ENCODE measurements around the gene ARID3C.
"Not testable (repeated sequence)": the region's sequence is repeated elsewhere in the genome, so short reads cannot be mapped to it uniquely, and the experiment has no call there.

The ARID3C gene

GRCh38 chr9:34651876-34652601 lies 23.2 kb upstream of the ARID3C start, which contains the start of gene IL11RA:
TSS of gene IL11RA (plus strand) at chr9:34652185. CDS start at chr9:34655218, 3,033 bp downstream.
- DNase-seq: no peak

GRCh38 chr9:34651321-34651720 lies 22.5 kb upstream of the ARID3C start:
- DNase-seq: no peak

GRCh38 chr9:34650816-34651215 lies 21.9 kb upstream of the ARID3C start:
- no peak for DNase-seq

- no peak for DNase-seq
Observed at GRCh38 chr9:34648673-34649072, 19.8 kb upstream of the ARID3C start.

- no peak for DNase-seq
Observed at GRCh38 chr9:34647651-34648050, 18.8 kb upstream of the ARID3C start.

- no peak for DNase-seq
Observed at GRCh38 chr9:34647084-34647403, 18.2 kb upstream of the ARID3C start.

GRCh38 chr9:34646211-34647083 lies 17.6 kb upstream of the ARID3C start, which contains the start of gene GALT:
TSS of gene GALT (plus strand) at chr9:34646675. CDS start at chr9:34646705, 30 bp downstream.
- peak; percentile 64 to 75 for DNase-seq

GRCh38 chr9:34644766-34645314 lies 16.0 kb upstream of the ARID3C start:
- no peak for DNase-seq

- no peak for DNase-seq
Observed at GRCh38 chr9:34642679-34643078, 13.8 kb upstream of the ARID3C start.

- DNase-seq: not testable (repeated sequence)
Observed at GRCh38 chr9:34639322-34639721, 10.5 kb upstream of the ARID3C start.

GRCh38 chr9:34638138-34638445 lies 9.2 kb upstream of the ARID3C start:
- no peak for DNase-seq

- DNase-seq: peak; percentile 69 to 84
Observed at GRCh38 chr9:34637356-34638137, 8.7 kb upstream of the ARID3C start, which contains the start of gene SIGMAR1. TSS of gene SIGMAR1 (minus strand) at chr9:34637787. CDS start at chr9:34637697, 90 bp downstream.

- no peak for DNase-seq
Observed at GRCh38 chr9:34636791-34637355, 8.0 kb upstream of the ARID3C start.

- DNase-seq: no peak
Observed at GRCh38 chr9:34635556-34635955, 6.7 kb upstream of the ARID3C start.

GRCh38 chr9:34634551-34635248 lies 5.8 kb upstream of the ARID3C start:
- no peak for DNase-seq

GRCh38 chr9:34633851-34634550 lies 5.1 kb upstream of the ARID3C start:
- DNase-seq: peak; percentile 75 to 79

GRCh38 chr9:34633166-34633565 lies 4.3 kb upstream of the ARID3C start:
- no peak for DNase-seq

- DNase-seq: no peak
Observed at GRCh38 chr9:34630402-34631154, 1.7 kb upstream of the ARID3C start.

- no peak for DNase-seq
Observed at GRCh38 chr9:34629491-34629808, 584 bp upstream of the ARID3C start.

All from AML-193 (cell line).